Ishikawa (cell line): ENCODE measurements around the gene GRAP.
"Not testable (repeated sequence)": the region's sequence is repeated elsewhere in the genome, so short reads cannot be mapped to it uniquely, and the experiment has no call there.

Experiments
- CREB1 ChIP-seq: IDR thresholded peaks from 2 replicates; pipeline ENCODE4 v1.6.1; 2012; ENCODE audit warnings: low read depth
- EGR1 ChIP-seq: IDR thresholded peaks from 2 replicates; pipeline ENCODE4 v1.6.1; 2012
- EP300 ChIP-seq: IDR thresholded peaks from 2 replicates; pipeline ENCODE4 v1.6.1; 2012; ENCODE audit warnings: borderline replicate concordance
- FOXM1 ChIP-seq: IDR thresholded peaks from 2 replicates; pipeline ENCODE4 v1.6.1; 2012; ENCODE audit warnings: low read depth, borderline replicate concordance
- MAX ChIP-seq: IDR thresholded peaks from 2 replicates; pipeline ENCODE4 v1.6.1; 2012
- NFIC ChIP-seq: IDR thresholded peaks from 2 replicates; pipeline ENCODE4 v1.6.1; 2012
- RAD21 ChIP-seq: IDR thresholded peaks from 2 replicates; pipeline ENCODE4 v1.6.1; 2012; ENCODE audit warnings: low read depth
- REST ChIP-seq: IDR thresholded peaks from 2 replicates; pipeline ENCODE4 v1.6.1; 2012; ENCODE audit warnings: low read depth, mild to moderate bottlenecking
- TAF1 ChIP-seq: IDR thresholded peaks from 2 replicates; pipeline ENCODE4 v1.6.1; 2012; ENCODE audit warnings: low read depth, mild to moderate bottlenecking
- TCF12 ChIP-seq: IDR thresholded peaks from 2 replicates; pipeline ENCODE4 v1.6.1; 2012; ENCODE audit warnings: low read depth
- TEAD4 ChIP-seq: IDR thresholded peaks from 2 replicates; pipeline ENCODE4 v1.6.1; 2012
- USF1 ChIP-seq: IDR thresholded peaks from 2 replicates; pipeline ENCODE4 v1.6.1; 2012
- ZBTB7A ChIP-seq: IDR thresholded peaks from 2 replicates; pipeline ENCODE4 v1.6.1; 2012; ENCODE audit warnings: low read depth

Gene GRAP

GRCh38 chr17:19046782-19047375, at the start of gene GRAP:
Gene GRAP (minus strand): TSS chr17:19046957. CDS start chr17:19046926, 31 bp downstream.
- TF ChIP-seq REST, ZBTB7A, USF1: not testable (repeated sequence)

GRCh38 chr17:19063326-19063956, 16.7 kb upstream of the GRAP start:
- TF ChIP-seq TCF12 (peak; percentile 16; the same call in 1 of the 2 replicates), EP300 (0 out of 2 replicates have a peak, but pooled peaks have one; percentile 14)

GRCh38 chr17:19031729-19032128, 15.0 kb downstream of the GRAP start:
- peak; percentile 65 for TF ChIP-seq RAD21

GRCh38 chr17:19029740-19030139, 17.0 kb downstream of the GRAP start:
- peak; percentile 74 for TF ChIP-seq TEAD4

- TF ChIP-seq TEAD4 (no peak), EGR1 (no peak), FOXM1 (no peak)
Measured at GRCh38 chr17:19024101-19025078, 22.4 kb downstream of the GRAP start.

GRCh38 chr17:19023209-19023999, 23.4 kb downstream of the GRAP start:
- TF ChIP-seq FOXM1 = no peak
- no peak for TF ChIP-seq EP300
- TF ChIP-seq TAF1 = no peak
- no peak for TF ChIP-seq EGR1
- no peak for TF ChIP-seq RAD21
- TF ChIP-seq TEAD4 = no peak
- TF ChIP-seq TCF12 = no peak
- no peak for TF ChIP-seq ZBTB7A
- TF ChIP-seq NFIC = no peak

GRCh38 chr17:19022747-19023146, 24.0 kb downstream of the GRAP start:
- TF ChIP-seq USF1 (no peak), TEAD4 (no peak), ZBTB7A (no peak), CREB1 (no peak), REST (no peak), EP300 (no peak), TCF12 (no peak), FOXM1 (no peak), TAF1 (no peak), EGR1 (no peak), MAX (no peak)
